ENCODE data around the gene PPP4R1.

- no peak for TF ChIP-seq EZH2 (IDR thresholded peaks at IDR 0.05; ENCODE audit: low read length)
- TF ChIP-seq CTCF (optimal IDR thresholded peaks at IDR 0.05 in 1 of 3, IDR thresholded peaks at IDR 0.05 in 1 of 3, conservative IDR thresholded peaks at IDR 0.05 in 1 of 3; ENCODE audit: extremely low read depth in 1 of 3, insufficient read depth in 2 of 3, low read length in 3 of 3) = no peak
Measured at GRCh38 chr18:9587924-9588323, 26.4 kb downstream of the PPP4R1 start.

Measured in keratinocyte (primary cell).